ENCODE measurements around the gene SPOCK1.

SPOCK1 gene

GRCh38 chr5:137318027-137318426, 181.1 kb downstream of the SPOCK1 start:
- Mint-ChIP-seq H3K36me3 (no peaks in the 10 kb centered on the region), H3K9me3 (no peaks in the 10 kb centered on the region), H3K4me1 (no peaks in the 10 kb centered on the region), H3K4me3 (no peak overlapping the region), H3K27me3 (peaks cover 4% of the 10 kb centered on the region), H3K27ac (no peak overlapping the region)
- ATAC-seq (ENCODE audit: low read depth): no peak
- no peak for DNase-seq (ENCODE audit: low spot score in 2 of 2)

DNA sequence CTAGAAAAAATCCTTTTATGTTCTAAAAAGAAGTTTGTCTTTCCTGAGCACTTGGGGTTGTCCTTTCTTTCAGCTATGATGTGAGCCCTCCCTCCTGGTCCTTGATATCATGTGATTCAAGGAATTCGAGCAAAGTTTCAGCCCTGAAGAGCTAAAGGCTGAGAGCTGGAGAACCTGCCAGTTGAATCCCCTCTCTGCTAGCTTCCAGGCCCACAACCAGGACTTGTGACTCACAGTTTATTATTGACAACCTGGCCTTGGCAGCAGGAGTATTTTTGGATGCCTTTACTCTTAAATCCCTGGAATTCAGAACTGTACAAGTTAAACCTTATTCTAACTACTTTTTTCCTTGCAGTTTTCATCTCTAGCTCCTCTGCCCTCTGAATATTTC, 182.8 kb downstream of the SPOCK1 start:
- no peak overlapping the region for H3K27ac Mint-ChIP-seq
- no peak for ATAC-seq (ENCODE audit: low read depth)
- no peaks in the 10 kb centered on the region for H3K36me3 Mint-ChIP-seq
- no peak overlapping the region for H3K4me3 Mint-ChIP-seq
- no peak for DNase-seq (ENCODE audit: low spot score in 2 of 2)
- peaks cover 2% of the 10 kb centered on the region for H3K27me3 Mint-ChIP-seq
- H3K4me1 Mint-ChIP-seq: no peaks in the 10 kb centered on the region
- H3K9me3 Mint-ChIP-seq: no peaks in the 10 kb centered on the region

GRCh38 chr5:137315534-137316345, 183.4 kb downstream of the SPOCK1 start:
- no peaks in the 10 kb centered on the region for H3K36me3 Mint-ChIP-seq
- no peaks in the 10 kb centered on the region for H3K4me1 Mint-ChIP-seq
- no peak for DNase-seq (ENCODE audit: low spot score in 2 of 2)
- H3K27ac Mint-ChIP-seq: no peak overlapping the region
- no peaks in the 10 kb centered on the region for H3K9me3 Mint-ChIP-seq
- H3K4me3 Mint-ChIP-seq: no peak overlapping the region
- H3K27me3 Mint-ChIP-seq: peaks cover 2% of the 10 kb centered on the region
- no peak for ATAC-seq (ENCODE audit: low read depth)

DNA sequence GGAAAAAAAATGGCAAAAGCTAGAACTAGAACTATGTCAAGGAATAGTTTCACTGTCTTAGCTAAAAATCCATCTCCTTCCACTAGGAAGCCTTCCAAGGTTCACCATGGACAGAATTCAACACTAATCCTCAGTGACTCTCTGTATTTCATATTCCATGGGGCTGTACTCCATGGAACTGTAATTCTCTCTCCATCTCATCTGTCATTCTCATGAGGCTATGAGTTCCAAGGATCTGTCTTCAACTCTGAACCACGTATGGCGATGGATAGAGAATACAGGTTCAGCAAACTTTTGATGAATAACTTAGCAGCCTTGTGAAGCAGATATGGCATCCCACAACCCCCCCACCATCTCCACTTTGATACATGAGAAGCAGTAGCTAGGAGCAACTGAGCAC, 184.0 kb downstream of the SPOCK1 start:
- ATAC-seq (ENCODE audit: low read depth): no peak
- H3K9me3 Mint-ChIP-seq: no peaks in the 10 kb centered on the region

DNA sequence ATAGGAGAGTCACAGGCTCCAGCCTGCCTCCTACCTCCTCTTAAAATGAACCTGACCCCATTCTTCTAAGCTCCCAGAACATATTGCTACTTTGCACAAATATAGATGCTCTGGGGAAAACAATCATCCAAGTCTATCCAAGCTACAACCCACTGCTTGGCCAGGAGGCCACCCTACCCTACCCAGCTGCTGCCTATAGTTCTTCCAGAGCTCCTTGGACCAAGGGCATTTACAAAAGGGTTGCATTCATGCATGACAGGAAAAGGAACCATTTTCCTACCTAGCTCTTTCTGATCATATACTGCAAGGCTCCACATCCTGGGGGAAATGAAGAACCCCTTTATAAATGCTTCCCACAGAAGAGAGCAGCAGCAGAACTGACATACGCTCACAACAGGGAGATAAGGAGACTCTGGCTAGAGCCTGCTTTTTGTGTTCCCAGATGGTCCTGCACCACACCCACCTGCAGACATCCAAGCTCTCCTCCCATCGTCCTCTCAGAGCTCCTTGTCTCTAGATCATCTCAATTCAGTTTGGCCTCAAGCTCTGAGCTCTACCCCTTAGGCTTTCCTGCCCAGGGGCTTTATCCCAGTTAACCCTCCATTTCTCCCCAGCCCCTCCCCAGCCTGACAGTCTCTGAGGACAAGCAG, 185.5 kb downstream of the SPOCK1 start:
- Mint-ChIP-seq H3K27ac (no peak overlapping the region), H3K4me3 (no peak overlapping the region), H3K4me1 (no peaks in the 10 kb centered on the region), H3K36me3 (no peaks in the 10 kb centered on the region), H3K9me3 (no peaks in the 10 kb centered on the region), H3K27me3 (peaks cover 2% of the 10 kb centered on the region)
- ATAC-seq (ENCODE audit: low read depth) (no peak), DNase-seq (ENCODE audit: low spot score in 2 of 2) (no peak)

More for the DNA sequence above, 184.0 kb downstream of the SPOCK1 start:
- Mint-ChIP-seq H3K4me1 (no peaks in the 10 kb centered on the region), H3K4me3 (no peak overlapping the region), H3K27me3 (peaks cover 2% of the 10 kb centered on the region), H3K27ac (no peak overlapping the region), H3K36me3 (no peaks in the 10 kb centered on the region)
- DNase-seq (ENCODE audit: low spot score in 2 of 2): no peak

DNA sequence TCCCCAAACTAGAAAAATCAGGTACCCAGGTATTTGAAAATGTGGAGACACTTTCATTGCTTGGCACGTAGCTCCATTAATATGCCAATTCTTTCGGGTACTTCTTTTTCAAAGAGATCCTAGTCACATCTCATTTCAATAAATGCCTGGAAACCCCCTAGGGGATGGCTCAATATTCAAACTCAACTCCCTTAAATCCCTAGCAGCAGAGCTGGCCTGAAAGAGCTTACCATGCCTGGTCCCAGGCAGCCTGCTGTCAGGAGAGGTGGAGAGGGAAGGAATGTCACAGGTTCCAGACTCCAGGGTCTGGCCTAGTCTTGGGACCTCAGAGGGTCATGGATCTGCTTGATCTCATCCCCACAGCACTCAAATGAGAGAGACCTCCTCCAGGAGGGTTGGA, 187.1 kb downstream of the SPOCK1 start:
- no peak overlapping the region for H3K27ac Mint-ChIP-seq

GRCh38 chr5:137310051-137310730, 188.9 kb downstream of the SPOCK1 start:
- Mint-ChIP-seq H3K36me3 (no peaks in the 10 kb centered on the region), H3K9me3 (no peaks in the 10 kb centered on the region), H3K27ac (no peak overlapping the region), H3K4me1 (no peaks in the 10 kb centered on the region), H3K27me3 (peaks cover 5% of the 10 kb centered on the region), H3K4me3 (no peak overlapping the region)
- DNase-seq (ENCODE audit: low spot score in 2 of 2) (no peak), ATAC-seq (ENCODE audit: low read depth) (no peak)

More for the DNA sequence above, 187.1 kb downstream of the SPOCK1 start:
- H3K36me3 Mint-ChIP-seq: no peaks in the 10 kb centered on the region
- no peaks in the 10 kb centered on the region for H3K27me3 Mint-ChIP-seq
- H3K4me3 Mint-ChIP-seq: no peak overlapping the region
- DNase-seq (ENCODE audit: low spot score in 2 of 2): no peak
- H3K9me3 Mint-ChIP-seq: no peaks in the 10 kb centered on the region
- no peaks in the 10 kb centered on the region for H3K4me1 Mint-ChIP-seq
- no peak for ATAC-seq (ENCODE audit: low read depth)

GRCh38 chr5:137309290-137309689, 189.8 kb downstream of the SPOCK1 start:
- no peaks in the 10 kb centered on the region for H3K4me1 Mint-ChIP-seq
- peaks cover 6% of the 10 kb centered on the region for H3K27me3 Mint-ChIP-seq
- no peaks in the 10 kb centered on the region for H3K36me3 Mint-ChIP-seq
- DNase-seq (ENCODE audit: low spot score in 2 of 2) (no peak), ATAC-seq (ENCODE audit: low read depth) (no peak)
- H3K4me3 Mint-ChIP-seq: no peak overlapping the region
- no peaks in the 10 kb centered on the region for H3K9me3 Mint-ChIP-seq
- no peak overlapping the region for H3K27ac Mint-ChIP-seq

GRCh38 chr5:137308311-137308710, 190.8 kb downstream of the SPOCK1 start:
- no peak overlapping the region for H3K27ac Mint-ChIP-seq
- H3K4me1 Mint-ChIP-seq: no peaks in the 10 kb centered on the region
- DNase-seq (ENCODE audit: low spot score in 2 of 2): no peak
- no peaks in the 10 kb centered on the region for H3K9me3 Mint-ChIP-seq
- no peak for ATAC-seq (ENCODE audit: low read depth)
- no peak overlapping the region for H3K4me3 Mint-ChIP-seq
- peaks cover 7% of the 10 kb centered on the region for H3K27me3 Mint-ChIP-seq
- H3K36me3 Mint-ChIP-seq: no peaks in the 10 kb centered on the region

DNA sequence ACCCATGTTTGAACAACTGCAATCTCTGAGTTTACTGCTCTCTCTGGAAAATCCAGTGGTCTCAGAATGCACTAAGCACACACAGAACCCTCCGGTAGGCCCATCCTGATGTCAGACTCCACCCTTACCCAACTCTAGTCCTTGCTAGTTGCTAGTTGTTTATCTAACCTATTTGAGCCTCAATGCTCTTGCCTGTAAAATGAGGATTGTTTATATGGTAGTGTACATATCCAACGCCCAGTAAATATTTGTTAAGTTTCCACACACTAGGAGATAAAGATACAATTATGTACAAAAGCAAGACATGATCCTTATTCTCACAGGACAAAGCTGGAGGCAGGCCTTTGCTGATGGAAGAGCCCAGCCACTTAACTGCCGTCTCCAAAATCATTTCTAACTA, 192.2 kb downstream of the SPOCK1 start:
- no peaks in the 10 kb centered on the region for H3K4me1 Mint-ChIP-seq
- peaks cover 8% of the 10 kb centered on the region for H3K27me3 Mint-ChIP-seq
- no peak overlapping the region for H3K4me3 Mint-ChIP-seq
- no peak overlapping the region for H3K27ac Mint-ChIP-seq
- no peak for DNase-seq (ENCODE audit: low spot score in 2 of 2)
- no peak for ATAC-seq (ENCODE audit: low read depth)
- H3K9me3 Mint-ChIP-seq: no peaks in the 10 kb centered on the region
- H3K36me3 Mint-ChIP-seq: no peaks in the 10 kb centered on the region

DNA sequence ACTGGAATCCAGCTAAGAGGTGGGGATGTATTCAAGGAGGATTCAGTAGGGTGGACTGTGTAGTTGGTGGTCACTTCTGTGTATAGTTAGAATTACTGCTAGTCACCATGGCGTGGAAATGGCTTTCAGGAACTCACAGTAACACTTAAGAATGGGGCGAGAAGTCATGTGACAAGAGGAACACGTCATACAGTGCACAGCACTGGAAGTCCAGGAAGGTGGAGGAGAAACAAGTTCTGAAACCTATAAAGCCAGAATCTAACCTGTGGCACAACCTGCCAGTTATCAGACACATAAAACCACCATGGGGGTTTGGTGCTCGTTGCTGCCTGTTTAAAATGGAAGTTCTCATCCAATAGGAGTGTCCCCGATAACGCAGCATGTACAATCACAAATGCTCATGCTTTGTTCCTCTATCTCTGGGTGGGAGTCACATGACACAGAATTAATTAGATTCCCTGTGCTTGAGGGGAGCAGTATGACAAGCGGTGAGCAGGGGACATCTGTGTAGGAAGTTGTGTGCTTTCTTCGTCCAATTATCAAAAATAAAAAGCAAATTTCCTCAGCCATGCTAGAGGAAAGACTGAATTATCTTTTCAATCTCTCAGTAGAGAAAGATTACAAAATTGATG, 193.0 kb downstream of the SPOCK1 start:
- ATAC-seq (ENCODE audit: low read depth): no peak
- H3K4me1 Mint-ChIP-seq: no peaks in the 10 kb centered on the region
- no peaks in the 10 kb centered on the region for H3K36me3 Mint-ChIP-seq

DNA sequence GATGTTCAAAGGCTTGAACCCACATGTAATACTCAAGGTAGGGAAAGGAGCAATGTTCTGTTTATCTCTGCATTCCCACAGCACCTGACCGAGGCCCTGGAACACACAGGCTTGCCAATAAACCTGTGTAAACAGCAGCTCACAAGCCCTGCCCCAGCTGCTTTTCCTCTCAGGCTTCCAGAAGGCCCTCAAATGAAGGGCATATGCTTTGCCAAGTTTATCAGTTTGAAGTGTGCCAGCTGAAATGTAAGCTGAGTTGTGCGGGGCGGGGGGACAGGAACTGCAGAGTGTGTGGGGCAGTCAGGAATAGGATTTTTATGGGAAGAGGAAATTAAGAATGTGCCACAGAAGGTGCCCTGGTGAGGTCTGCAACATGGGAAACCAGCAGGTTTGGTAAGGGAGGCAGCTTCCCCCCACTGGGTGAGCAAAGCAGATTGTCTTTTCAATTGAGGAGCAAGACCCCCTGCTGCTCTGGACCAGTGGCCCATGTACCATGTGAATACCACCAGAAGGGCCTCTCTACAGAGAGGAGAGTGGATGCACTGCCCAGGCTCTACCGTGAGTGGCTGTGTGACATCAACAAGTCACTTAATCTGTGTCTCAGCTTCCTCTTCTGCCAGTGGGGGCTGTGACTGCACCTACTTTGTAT, 194.8 kb downstream of the SPOCK1 start:
- Mint-ChIP-seq H3K9me3 (no peaks in the 10 kb centered on the region), H3K4me1 (no peaks in the 10 kb centered on the region), H3K36me3 (no peaks in the 10 kb centered on the region), H3K4me3 (no peak overlapping the region), H3K27me3 (peaks cover 8% of the 10 kb centered on the region), H3K27ac (no peak overlapping the region)
- ATAC-seq (ENCODE audit: low read depth) (no peak), DNase-seq (ENCODE audit: low spot score in 2 of 2) (no peak)

More for the DNA sequence above, 193.0 kb downstream of the SPOCK1 start:
- Mint-ChIP-seq H3K27me3 (peaks cover 8% of the 10 kb centered on the region), H3K9me3 (no peaks in the 10 kb centered on the region), H3K27ac (no peak overlapping the region), H3K4me3 (no peak overlapping the region)
- DNase-seq (ENCODE audit: low spot score in 2 of 2): no peak

DNA sequence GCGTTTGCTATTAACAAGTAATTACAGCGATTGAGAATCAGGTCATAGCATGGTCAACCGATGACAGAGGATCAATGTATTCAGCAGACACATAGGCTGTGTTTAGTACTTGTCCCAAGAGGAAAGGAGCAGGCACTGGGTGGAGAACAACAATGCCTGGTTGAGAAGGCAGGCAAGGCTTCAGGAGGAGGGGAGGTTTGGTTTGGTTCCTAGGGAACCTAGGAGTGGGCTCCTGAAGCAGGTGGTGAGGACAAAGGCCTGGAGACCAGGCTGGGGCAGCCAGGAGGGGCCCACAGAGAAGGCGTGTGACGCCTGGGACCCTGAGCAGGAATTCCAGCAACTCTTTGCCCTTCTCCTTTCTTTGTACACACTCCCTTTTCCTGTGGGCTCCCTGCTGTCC, 195.6 kb downstream of the SPOCK1 start:
- Mint-ChIP-seq H3K4me1 (no peaks in the 10 kb centered on the region), H3K36me3 (no peaks in the 10 kb centered on the region), H3K27ac (no peak overlapping the region), H3K9me3 (no peaks in the 10 kb centered on the region), H3K27me3 (peaks cover 8% of the 10 kb centered on the region), H3K4me3 (no peak overlapping the region)
- DNase-seq (ENCODE audit: low spot score in 2 of 2) (no peak), ATAC-seq (ENCODE audit: low read depth) (no peak)

Measured in memory B cell (primary cell).